ENCODE data around the gene GET4.

DNA sequence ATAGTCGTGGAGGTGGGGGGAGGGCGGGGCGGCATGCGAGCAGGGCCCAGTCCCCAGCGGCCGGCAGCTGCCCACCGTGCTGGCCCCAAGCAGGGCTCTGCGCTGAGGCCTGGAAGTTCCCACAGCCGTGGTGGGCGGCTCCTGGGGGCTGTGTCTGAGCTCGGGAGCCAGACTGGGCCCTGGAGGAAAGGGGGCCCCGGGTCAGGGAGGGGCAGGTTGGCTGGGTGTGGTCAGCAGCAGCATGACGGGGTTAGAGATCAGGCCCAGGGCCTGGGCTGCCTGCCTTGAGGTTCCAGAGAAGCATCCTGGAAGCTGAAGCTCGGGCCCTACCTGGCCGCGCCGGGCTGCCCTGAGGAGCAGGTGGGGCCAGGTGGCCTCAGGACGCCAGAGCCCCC, 22.1 kb downstream of the GET4 start:
- TF ChIP-seq CTCF (IDR thresholded peaks at IDR 0.05) = no peak
- TF ChIP-seq POLR2A (IDR thresholded peaks at IDR 0.05) = no peak

Data from right lobe of liver (tissue), 4 donors.